IMR-90 (cell line): Measurements from ENCODE around the gene GPR39. TPM values are rescaled to one million over a fixed set of nuclear protein-coding genes. Genes with fewer than 3 reads are reported as not detected.
A peak's percentile ranks its signal among the peaks of the same experiment; 100 is the strongest.

Source experiments
- ATAC-seq: fragments of 200-7000 bp; cut with Tn5 transposase; 2 replicates; pipeline ENCODE4 v1.9.1; 2020; ENCODE audit warnings: low read depth, mild to moderate bottlenecking, moderate library complexity
- BruUV-seq: library from RNA; stranded (reverse); fragments of 400-500 nt; replicated peaks from 2 replicates; lab custom pipeline; 2021; lab: Mats Ljungman, UMichigan
- CTCF ChIA-PET: fragments of 300-600 bp; formaldehyde crosslinking; extraction: SDS; loops from one replicate; lab custom pipeline; 2021; ENCODE audit warnings: antibody characterized with exemption; lab: Yijun Ruan, JAX
- POLR2A ChIA-PET: fragments of 300-600 bp; sonication (Branson Sonifier 250); formaldehyde crosslinking; loops from one replicate; lab custom pipeline; 2022; ENCODE audit warnings: antibody characterized with exemption; ENCODE audit not compliant: unreplicated experiment; lab: Charles Lee
- DNase-seq: peaks from one replicate; pipeline ENCODE4 v3.0.0; 2013
- H2AFZ ChIP-seq: replicated peaks from 2 replicates; pipeline ENCODE3; 2013; ENCODE audit warnings: low read length, mild to moderate bottlenecking; ENCODE audit not compliant: poor library complexity
- H2AK5ac ChIP-seq: 2 replicates; pipeline ENCODE4 v1.6.1; 2013; ENCODE audit warnings: low read depth, low read length, inconsistent platforms
- H2AK9ac ChIP-seq: replicated peaks from 2 replicates; pipeline ENCODE3; 2013; ENCODE audit warnings: mild to moderate bottlenecking, low read depth, low read length, moderate library complexity; ENCODE audit not compliant: poor library complexity
- H2BK120ac ChIP-seq: 2 replicates; pipeline ENCODE4 v1.6.1; 2013; ENCODE audit warnings: low read depth, low read length, inconsistent platforms
- H2BK15ac ChIP-seq: 3 replicates; pipeline ENCODE4 v1.6.1; 2013; ENCODE audit warnings: low read depth, low read length, inconsistent platforms
- H2BK20ac ChIP-seq: 2 replicates; pipeline ENCODE4 v1.6.1; 2013; ENCODE audit warnings: low read depth, mild to moderate bottlenecking, inconsistent platforms, low read length, moderate library complexity
- H2BK5ac ChIP-seq: 2 replicates; pipeline ENCODE4 v1.6.1; 2013; ENCODE audit warnings: mild to moderate bottlenecking, low read depth, low read length, inconsistent platforms; ENCODE audit not compliant: poor library complexity, severe bottlenecking
- H3K14ac ChIP-seq: replicated peaks from 2 replicates; pipeline ENCODE4 v1.6.1; 2013; ENCODE audit warnings: low read depth, low read length, inconsistent platforms
- H3K18ac ChIP-seq: 2 replicates; pipeline ENCODE4 v1.6.1; 2013; ENCODE audit warnings: low read depth, low read length, control low read depth
- H3K23ac ChIP-seq: 2 replicates; pipeline ENCODE4 v1.6.1; 2013; ENCODE audit warnings: low read depth, low read length, inconsistent platforms
- H3K27ac ChIP-seq: 2 replicates; pipeline ENCODE4 v1.5.1; 2013; ENCODE audit warnings: mild to moderate bottlenecking, control low read depth, low read length; ENCODE audit not compliant: insufficient read depth
- H3K27me3 ChIP-seq: 2 replicates; pipeline ENCODE4 v1.6.1; 2013; ENCODE audit warnings: low read length; ENCODE audit not compliant: control insufficient read depth, insufficient read depth
- H3K36me3 ChIP-seq: 2 replicates; pipeline ENCODE4 v1.6.1; 2013; ENCODE audit warnings: low read length, mixed read lengths; ENCODE audit not compliant: control insufficient read depth, insufficient read depth
- H3K4ac ChIP-seq: 2 replicates; pipeline ENCODE4 v1.6.1; 2013; ENCODE audit warnings: low read depth, low read length, inconsistent platforms
- H3K4me1 ChIP-seq: 2 replicates; pipeline ENCODE4 v1.6.1; 2013; ENCODE audit warnings: low read length, mixed read lengths; ENCODE audit not compliant: control insufficient read depth, insufficient read depth
- H3K4me2 ChIP-seq: 2 replicates; pipeline ENCODE4 v1.6.1; 2013; ENCODE audit warnings: low read depth, mild to moderate bottlenecking, control low read depth, low read length, moderate library complexity
- H3K4me3 ChIP-seq: 2 replicates; pipeline ENCODE4 v1.5.1; 2013; ENCODE audit warnings: low read depth, mild to moderate bottlenecking, control low read depth, low read length, moderate library complexity; ENCODE audit not compliant: insufficient read depth
- H3K56ac ChIP-seq: 2 replicates; pipeline ENCODE4 v1.6.1; 2013; ENCODE audit warnings: low read length, inconsistent platforms; ENCODE audit not compliant: insufficient read depth; ENCODE audit errors: extremely low read depth
- H3K79me1 ChIP-seq, 2 experiments: 2 replicates each; pipeline ENCODE4 v1.6.1; 2013; ENCODE audit warnings: low read length in 2 of 2, inconsistent platforms in 1 of 2, low read depth in 1 of 2
- H3K9ac ChIP-seq: 2 replicates; pipeline ENCODE4 v1.6.1; 2013; ENCODE audit warnings: low read depth, low read length, control low read depth
- H3K9me1 ChIP-seq: 2 replicates; pipeline ENCODE4 v1.6.1; 2013; ENCODE audit warnings: low read length, inconsistent platforms; ENCODE audit not compliant: insufficient read depth
- H3K9me3 ChIP-seq: 2 replicates; pipeline ENCODE4 v1.6.1; 2013; ENCODE audit warnings: low read length; ENCODE audit not compliant: control insufficient read depth, insufficient read depth
- H4K20me1 ChIP-seq: 2 replicates; pipeline ENCODE4 v1.6.1; 2013; ENCODE audit warnings: low read length, inconsistent platforms; ENCODE audit not compliant: insufficient read depth
- H4K5ac ChIP-seq: 2 replicates; pipeline ENCODE4 v1.6.1; 2013; ENCODE audit warnings: mild to moderate bottlenecking, low read depth, low read length, control low read depth
- H4K8ac ChIP-seq, 2 experiments: 2 replicates each; pipeline ENCODE4 v1.6.1; 2013; ENCODE audit warnings: low read depth in 2 of 2, low read length in 2 of 2, control low read depth in 1 of 2, inconsistent platforms in 1 of 2
- H4K91ac ChIP-seq: 2 replicates; pipeline ENCODE4 v1.6.1; 2013; ENCODE audit warnings: low read depth, low read length, inconsistent platforms; ENCODE audit not compliant: insufficient read depth
- CEBPB ChIP-seq: IDR thresholded peaks from 2 replicates; pipeline ENCODE4 v1.6.1; 2012; ENCODE audit warnings: low read depth, low read length, improper control_type of control experiment
- CHD1 ChIP-seq: IDR thresholded peaks from 2 replicates; pipeline ENCODE4 v1.6.1; 2012; ENCODE audit warnings: low read depth, low read length, improper control_type of control experiment
- FOS ChIP-seq: fragments of 150-350 bp; IDR thresholded peaks from 2 replicates; pipeline ENCODE4 v1.6.1; 2016; ENCODE audit warnings: low read depth, low read length
- MAFK ChIP-seq: IDR thresholded peaks from 2 replicates; pipeline ENCODE4 v1.6.1; 2012; ENCODE audit warnings: low read depth, low read length, improper control_type of control experiment
- MAZ ChIP-seq: IDR thresholded peaks from 2 replicates; pipeline ENCODE4 v1.6.1; 2012; ENCODE audit warnings: low read depth, mild to moderate bottlenecking, low read length, improper control_type of control experiment, moderate library complexity, borderline replicate concordance
- MXI1 ChIP-seq: IDR thresholded peaks from 2 replicates; pipeline ENCODE4 v1.6.1; 2012; ENCODE audit warnings: low read depth, mild to moderate bottlenecking, low read length, moderate library complexity, borderline replicate concordance
- NFE2L2 ChIP-seq: fragments of 150-350 bp; IDR thresholded peaks from 2 replicates; pipeline ENCODE4 v1.6.1; 2016; ENCODE audit warnings: low read depth, mild to moderate bottlenecking, low read length
- POLR2A ChIP-seq: IDR thresholded peaks from 2 replicates; pipeline ENCODE4 v1.6.1; 2012; ENCODE audit warnings: mild to moderate bottlenecking, low read depth, low read length
- RAD21 ChIP-seq: IDR thresholded peaks from 2 replicates; pipeline ENCODE4 v1.6.1; 2012; ENCODE audit warnings: low read length, improper control_type of control experiment
- RCOR1 ChIP-seq: IDR thresholded peaks from 2 replicates; pipeline ENCODE4 v1.6.1; 2012; ENCODE audit warnings: mild to moderate bottlenecking, low read length, improper control_type of control experiment; ENCODE audit not compliant: insufficient replicate concordance
- RFX5 ChIP-seq: IDR thresholded peaks from 2 replicates; pipeline ENCODE4 v1.8.0; 2012; ENCODE audit warnings: low read depth, mild to moderate bottlenecking, low read length, moderate library complexity
- SMC3 ChIP-seq: fragments of 150-350 bp; IDR thresholded peaks from 2 replicates; pipeline ENCODE4 v1.6.1; 2016; ENCODE audit warnings: low read depth, mild to moderate bottlenecking, antibody characterized with exemption, low read length, moderate library complexity
- WGBS, 2 experiments: methylation state at CpG; one replicate each; pipeline versions ENCODE4 v1.1.5 to v1.1.7; 2013; ENCODE audit warnings: missing lambda C conversion rate in 2 of 2; ENCODE audit not compliant: insufficient read length in 1 of 2; ENCODE audit errors: extremely low coverage in 2 of 2; 5-methylcytosine and 5-hydroxymethylcytosine counted together
- dilution Hi-C: fragments of 300-500 bp; cut with HindIII; formaldehyde crosslinking; loops from one replicate; pipeline ENCODE4 v1.14.3; 2018; ENCODE audit warnings: low sequenced_read_pairs; ENCODE audit not compliant: unreplicated experiment
- in situ Hi-C: fragments of 300-500 bp; cut with MboI; formaldehyde crosslinking; loops from 3 replicates; pipeline ENCODE4 v1.14.3; 2019; ENCODE audit warnings: low sequenced_read_pairs, inconsistent platforms, mixed read lengths
- intact Hi-C: fragments of 100-400 bp; cut with micrococcal nuclease; formaldehyde crosslinking; loops from 2 replicates; pipeline ENCODE4 v1.10.0; 2022
- polyA plus RNA-seq, 3 experiments: library from polyadenylated mRNA; depleted of rRNA; stranded (reverse); fragments of >200 nt; gene quantifications; 2 replicates each; pipeline ENCODE4 v1.2.3, GENCODE V29; 2012; ENCODE audit warnings: low replicate concordance in 1 of 3
- total RNA-seq: library from RNA; depleted of rRNA; stranded (reverse); fragments of >200 nt; gene quantifications from 2 replicates; pipeline ENCODE4 v1.2.3, GENCODE V29; 2012
- TF ChIP-seq, protein P1 (sequence below): conservative IDR thresholded peaks from 2 replicates; pipeline ENCODE4 v1.5.1; 2012; ENCODE audit warnings: mild to moderate bottlenecking, low read depth, low read length, improper control_type of control experiment
- TF ChIP-seq, protein P2 (sequence below): fragments of 150-350 bp; IDR thresholded peaks from 2 replicates; pipeline ENCODE4 v1.6.1; 2016; ENCODE audit warnings: low read depth, mild to moderate bottlenecking, low read length, moderate library complexity, borderline replicate concordance
- TF ChIP-seq, protein P3 (sequence below): fragments of 150-350 bp; IDR thresholded peaks from 2 replicates; pipeline ENCODE4 v1.6.1; 2017; ENCODE audit warnings: mild to moderate bottlenecking, antibody characterized with exemption, low read length, low read depth

GPR39 gene
- total and polyA plus RNA-seq, 2 of the 4 experiments (the other 2 are of a cell fraction) = 4.4 to 9.0 TPM

DNA sequence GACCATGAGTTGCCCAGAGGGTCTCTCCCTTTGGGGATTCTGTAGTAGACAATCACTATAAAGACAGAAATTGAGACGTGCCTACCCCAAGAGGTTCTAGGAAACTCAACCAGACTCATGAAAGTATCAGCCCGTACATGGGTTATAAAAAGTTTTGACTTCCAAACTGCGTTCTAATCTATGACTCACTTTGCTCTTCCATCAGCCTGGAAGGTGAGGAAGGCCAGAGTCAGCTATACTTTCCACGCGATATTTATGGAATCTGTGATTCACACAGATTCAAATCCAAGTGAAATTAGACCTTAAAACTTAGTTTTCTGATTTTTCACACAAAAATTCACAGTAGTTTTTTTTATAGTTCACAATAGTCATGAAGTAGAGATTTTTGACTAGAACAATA, 261.1 kb downstream of the GPR39 start:
- Histone ChIP-seq H3K79me1 (peaks cover 0 to 15% of the 10 kb centered on the region in 2 experiments; a peak in 2 of 4 replicates), H4K20me1 (no peaks in the 10 kb centered on the region), H3K27ac (no peak overlapping the region), H3K4me3 (no peak overlapping the region), H3K14ac (peak overlapping the region; percentile 67), H2BK120ac (peak overlapping the region; percentile 81), H2BK15ac (no peak overlapping the region), H3K27me3 (no peaks in the 10 kb centered on the region), H3K9me3 (no peaks in the 10 kb centered on the region), H4K91ac (no peak overlapping the region), H3K36me3 (no peaks in the 10 kb centered on the region), H2BK5ac (peak overlapping the region; percentile 92), H2AK5ac (0 out of 2 replicates have a peak overlapping the region, but pooled peaks have one; percentile 50), H3K4ac (peak overlapping the region; percentile 55), H4K5ac (peak overlapping the region; percentile 38; the same call in 1 of the 2 replicates), H2AK9ac (no peak overlapping the region), H3K9ac (no peak overlapping the region), H4K8ac (peak overlapping the region in 1 of 2 experiments; percentile 44; a peak in 2 of 4 replicates), H3K4me2 (peak overlapping the region; percentile 68; the same call in 1 of the 2 replicates), H3K9me1 (peaks cover 4% of the 10 kb centered on the region; the same call in 1 of the 2 replicates), H2BK20ac (peak overlapping the region; percentile 90; the same call in 1 of the 2 replicates), H3K23ac (peak overlapping the region; percentile 90; the same call in 1 of the 2 replicates), H2AFZ (peak overlapping the region; percentile 40), H3K56ac (no peak overlapping the region), H3K4me1 (peaks cover 5% of the 10 kb centered on the region; the same call in 1 of the 2 replicates), H3K18ac (peak overlapping the region; percentile 78; the same call in 1 of the 2 replicates)
- peak; percentile 86 for DNase-seq
- ChIA-PET CTCF (interaction anchor here (1.2 kb wide), 1 partner anchor 19 kb away, joined by 3 read pairs; no protein-coding TSS in a partner anchor), POLR2A (no interaction called here)
- intact Hi-C loops (loop anchor here (10.0 kb wide), 1 partner anchor 1167 kb away; no protein-coding TSS in a partner anchor), in situ Hi-C loops (no loop called here), dilution Hi-C loops (no loop called here)
- WGBS, 2 experiments = no CpG with 5 or more reads among the region's 5 CpGs
- BruUV-seq = no TSS peak
- peak; percentile 66 for ATAC-seq
- TF ChIP-seq, protein P1, sequence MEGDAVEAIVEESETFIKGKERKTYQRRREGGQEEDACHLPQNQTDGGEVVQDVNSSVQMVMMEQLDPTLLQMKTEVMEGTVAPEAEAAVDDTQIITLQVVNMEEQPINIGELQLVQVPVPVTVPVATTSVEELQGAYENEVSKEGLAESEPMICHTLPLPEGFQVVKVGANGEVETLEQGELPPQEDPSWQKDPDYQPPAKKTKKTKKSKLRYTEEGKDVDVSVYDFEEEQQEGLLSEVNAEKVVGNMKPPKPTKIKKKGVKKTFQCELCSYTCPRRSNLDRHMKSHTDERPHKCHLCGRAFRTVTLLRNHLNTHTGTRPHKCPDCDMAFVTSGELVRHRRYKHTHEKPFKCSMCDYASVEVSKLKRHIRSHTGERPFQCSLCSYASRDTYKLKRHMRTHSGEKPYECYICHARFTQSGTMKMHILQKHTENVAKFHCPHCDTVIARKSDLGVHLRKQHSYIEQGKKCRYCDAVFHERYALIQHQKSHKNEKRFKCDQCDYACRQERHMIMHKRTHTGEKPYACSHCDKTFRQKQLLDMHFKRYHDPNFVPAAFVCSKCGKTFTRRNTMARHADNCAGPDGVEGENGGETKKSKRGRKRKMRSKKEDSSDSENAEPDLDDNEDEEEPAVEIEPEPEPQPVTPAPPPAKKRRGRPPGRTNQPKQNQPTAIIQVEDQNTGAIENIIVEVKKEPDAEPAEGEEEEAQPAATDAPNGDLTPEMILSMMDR = no peak
- TF ChIP-seq RCOR1 = no peak
- TF ChIP-seq, protein P2, sequence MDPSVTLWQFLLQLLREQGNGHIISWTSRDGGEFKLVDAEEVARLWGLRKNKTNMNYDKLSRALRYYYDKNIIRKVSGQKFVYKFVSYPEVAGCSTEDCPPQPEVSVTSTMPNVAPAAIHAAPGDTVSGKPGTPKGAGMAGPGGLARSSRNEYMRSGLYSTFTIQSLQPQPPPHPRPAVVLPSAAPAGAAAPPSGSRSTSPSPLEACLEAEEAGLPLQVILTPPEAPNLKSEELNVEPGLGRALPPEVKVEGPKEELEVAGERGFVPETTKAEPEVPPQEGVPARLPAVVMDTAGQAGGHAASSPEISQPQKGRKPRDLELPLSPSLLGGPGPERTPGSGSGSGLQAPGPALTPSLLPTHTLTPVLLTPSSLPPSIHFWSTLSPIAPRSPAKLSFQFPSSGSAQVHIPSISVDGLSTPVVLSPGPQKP = no peak
- no peak for TF ChIP-seq MXI1
- TF ChIP-seq MAZ = no peak
- no peak for TF ChIP-seq CEBPB
- TF ChIP-seq NFE2L2 = no peak
- TF ChIP-seq FOS = peak; percentile 75
- TF ChIP-seq, protein P3, sequence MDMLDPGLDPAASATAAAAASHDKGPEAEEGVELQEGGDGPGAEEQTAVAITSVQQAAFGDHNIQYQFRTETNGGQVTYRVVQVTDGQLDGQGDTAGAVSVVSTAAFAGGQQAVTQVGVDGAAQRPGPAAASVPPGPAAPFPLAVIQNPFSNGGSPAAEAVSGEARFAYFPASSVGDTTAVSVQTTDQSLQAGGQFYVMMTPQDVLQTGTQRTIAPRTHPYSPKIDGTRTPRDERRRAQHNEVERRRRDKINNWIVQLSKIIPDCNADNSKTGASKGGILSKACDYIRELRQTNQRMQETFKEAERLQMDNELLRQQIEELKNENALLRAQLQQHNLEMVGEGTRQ = no peak
- TF ChIP-seq SMC3 = no peak
- no peak for TF ChIP-seq RAD21
- no peak for TF ChIP-seq POLR2A
- TF ChIP-seq CHD1 = no peak
- peak; percentile 32; the same call in 1 of the 2 replicates for TF ChIP-seq MAFK
- no peak for TF ChIP-seq RFX5
